HG02981 (cell line): ENCODE results near the gene HBD.
"Not testable (repeated sequence)": the region's sequence is repeated elsewhere in the genome, so short reads cannot be mapped to it uniquely, and the experiment has no call there.

Experiments
- ATAC-seq: cut with Tn5 transposase; IDR thresholded peaks from one replicate; pipeline ENCODE4 v1.9.1; 2021; ENCODE audit warnings: mild to moderate bottlenecking, moderate library complexity; ENCODE audit not compliant: unreplicated experiment

Gene HBD

DNA sequence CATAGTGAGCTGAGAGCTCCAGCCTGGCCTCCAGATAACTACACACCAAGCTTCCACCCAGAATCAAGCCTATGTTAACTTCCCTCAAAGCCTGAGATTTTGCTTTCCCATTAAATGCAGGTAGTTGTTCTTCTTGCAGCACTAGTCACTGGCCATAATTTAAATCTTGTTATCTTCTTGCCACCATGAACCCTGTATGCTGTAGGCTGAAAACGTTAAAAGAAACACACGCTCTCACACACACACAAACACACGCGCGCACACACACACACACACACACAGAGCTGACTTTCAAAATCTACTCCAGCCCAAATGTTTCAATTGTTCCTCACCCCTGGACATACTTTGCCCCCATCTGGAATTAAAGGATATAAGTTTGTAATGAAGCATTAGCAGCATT is 19.2 kb upstream of the HBD start:
- not testable (repeated sequence) for ATAC-seq

DNA sequence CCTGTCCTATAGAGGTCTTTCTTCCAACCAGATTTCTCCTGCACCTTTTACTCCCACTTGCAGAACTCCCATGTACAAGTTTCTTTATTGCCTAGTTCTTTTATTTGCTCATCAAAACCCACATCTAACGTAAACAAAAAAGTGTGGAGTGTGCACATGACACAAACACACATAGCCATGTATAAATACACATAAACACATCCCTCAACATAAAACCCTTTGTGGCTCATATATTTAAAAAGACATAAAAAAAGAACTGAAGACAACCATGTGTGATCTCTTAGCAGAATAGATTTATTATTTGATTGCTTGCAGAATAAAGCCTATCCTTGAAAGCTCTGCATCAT is 18.6 kb upstream of the HBD start:
- no peak for ATAC-seq

DNA sequence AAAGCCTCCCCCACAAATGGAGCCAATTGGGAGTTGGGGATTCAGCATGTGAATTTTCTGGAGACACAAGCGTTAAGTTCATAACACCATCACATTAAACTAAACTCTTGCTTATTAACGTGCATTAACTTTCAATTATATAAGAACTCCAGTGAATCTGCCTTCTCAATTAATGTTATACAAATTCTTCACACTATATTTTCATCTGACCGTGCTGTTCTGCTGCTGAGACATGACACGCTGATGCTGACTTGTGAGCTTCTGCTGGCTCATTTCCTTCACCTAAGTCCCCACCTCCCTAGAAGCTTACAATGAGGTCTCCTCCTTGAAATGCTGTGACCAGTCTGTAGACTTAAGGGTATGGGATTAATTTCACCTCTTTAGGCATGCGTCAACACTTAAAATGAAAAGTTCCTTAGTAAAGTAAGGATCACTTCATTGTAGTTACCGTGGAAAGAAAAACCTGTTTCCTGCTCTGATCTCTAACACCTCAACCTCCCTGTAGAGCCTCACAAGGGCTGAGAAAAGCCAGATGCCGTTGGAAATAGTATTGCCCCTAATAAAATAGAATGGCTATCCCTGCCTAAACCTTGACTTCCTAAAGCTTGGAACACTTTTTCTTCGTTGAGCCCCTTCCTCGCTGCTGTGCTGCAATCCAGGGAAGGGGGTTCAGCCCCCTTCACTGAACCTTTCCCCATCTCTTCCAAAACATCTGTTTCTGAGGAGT is 18.1 kb upstream of the HBD start:
- no peak for ATAC-seq

DNA sequence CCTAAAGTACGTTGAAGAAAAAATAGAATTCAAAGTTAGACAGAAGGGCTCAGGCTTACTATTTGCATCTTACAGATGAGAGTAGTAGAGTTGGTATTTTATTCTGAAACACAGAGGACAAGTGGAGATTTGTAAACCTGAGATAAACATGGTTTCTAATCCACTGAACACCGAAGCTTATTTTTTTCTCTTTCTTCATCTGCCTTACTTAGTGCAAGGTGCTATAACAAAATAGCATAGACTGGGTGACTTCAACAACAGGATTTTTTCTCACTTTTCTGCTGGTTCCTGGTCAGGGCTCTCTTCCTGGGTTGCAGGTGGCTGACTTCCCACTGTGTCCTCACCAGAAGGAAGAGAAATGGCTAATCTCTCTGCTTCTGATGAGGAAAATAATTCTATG is 17.5 kb upstream of the HBD start:
- ATAC-seq = no peak

DNA sequence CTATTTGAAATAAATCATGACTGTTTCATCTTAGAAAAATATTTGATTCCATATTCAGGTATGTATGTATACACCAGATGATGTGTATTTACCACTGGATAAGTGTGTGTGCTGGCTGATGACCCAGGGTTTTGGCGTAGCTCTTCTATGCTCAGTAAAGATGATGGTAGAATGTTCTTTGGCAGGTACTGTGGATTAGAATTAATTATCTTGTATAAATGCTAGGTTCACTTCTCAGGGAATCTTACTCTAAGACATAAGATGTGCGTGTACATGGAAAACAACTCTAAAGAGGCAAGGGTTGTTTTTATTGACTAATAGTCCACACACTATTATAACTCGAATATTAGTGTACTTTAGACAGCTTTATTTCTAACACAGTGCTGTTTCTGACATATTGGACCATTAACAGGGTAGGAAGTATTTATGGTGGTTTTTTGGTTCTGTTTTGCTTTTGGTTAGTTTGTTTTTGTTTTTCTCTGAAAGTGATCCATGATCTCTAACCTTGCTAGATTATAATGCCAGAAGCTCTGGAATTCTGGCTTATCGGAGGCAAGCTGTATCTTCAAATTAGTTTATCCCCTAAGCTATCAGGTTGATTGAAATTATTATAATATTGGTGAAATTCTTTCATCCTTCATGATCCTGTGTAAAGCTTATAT is 16.4 kb upstream of the HBD start:
- ATAC-seq = no peak

DNA sequence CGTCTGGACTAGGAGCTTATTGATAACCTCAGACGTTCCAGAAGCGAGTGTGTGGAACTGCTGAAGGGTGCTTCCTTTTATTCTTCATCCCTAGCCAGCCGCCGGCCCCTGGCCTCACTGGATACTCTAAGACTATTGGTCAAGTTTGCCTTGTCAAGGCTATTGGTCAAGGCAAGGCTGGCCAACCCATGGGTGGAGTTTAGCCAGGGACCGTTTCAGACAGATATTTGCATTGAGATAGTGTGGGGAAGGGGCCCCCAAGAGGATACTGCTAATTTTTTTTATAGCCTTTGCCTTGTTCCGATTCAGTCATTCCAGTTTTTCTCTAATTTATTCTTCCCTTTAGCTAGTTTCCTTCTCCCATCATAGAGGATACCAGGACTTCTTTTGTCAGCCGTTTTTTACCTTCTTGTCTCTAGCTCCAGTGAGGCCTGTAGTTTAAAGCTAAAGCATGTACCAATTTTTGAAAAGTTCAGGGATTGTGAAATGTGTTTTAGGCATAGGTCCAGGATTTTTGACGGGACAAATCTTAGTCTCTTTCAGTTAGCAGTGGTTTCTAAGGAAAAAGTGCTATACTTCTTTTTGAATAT is 15.6 kb upstream of the HBD start, which contains the start of gene HBG1:
TSS of gene HBG1 (minus strand) at position 51 of the 590 bp plus-strand sequence. CDS start 53 bp downstream, outside the sequence.
- ATAC-seq = not testable (repeated sequence)

DNA sequence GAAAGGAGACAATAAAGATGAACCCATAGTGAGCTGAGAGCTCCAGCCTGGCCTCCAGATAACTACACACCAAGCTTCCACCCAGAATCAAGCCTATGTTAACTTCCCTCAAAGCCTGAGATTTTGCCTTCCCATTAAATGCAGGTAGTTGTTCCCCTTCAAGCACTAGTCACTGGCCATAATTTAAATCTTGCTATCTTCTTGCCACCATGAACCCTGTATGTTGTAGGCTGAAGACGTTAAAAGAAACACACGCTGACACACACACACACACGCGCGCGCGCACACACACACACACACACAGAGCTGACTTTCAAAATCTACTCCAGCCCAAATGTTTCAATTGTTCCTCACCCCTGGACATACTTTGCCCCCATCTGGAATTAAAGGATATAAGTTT is 14.2 kb upstream of the HBD start:
- not testable (repeated sequence) for ATAC-seq

DNA sequence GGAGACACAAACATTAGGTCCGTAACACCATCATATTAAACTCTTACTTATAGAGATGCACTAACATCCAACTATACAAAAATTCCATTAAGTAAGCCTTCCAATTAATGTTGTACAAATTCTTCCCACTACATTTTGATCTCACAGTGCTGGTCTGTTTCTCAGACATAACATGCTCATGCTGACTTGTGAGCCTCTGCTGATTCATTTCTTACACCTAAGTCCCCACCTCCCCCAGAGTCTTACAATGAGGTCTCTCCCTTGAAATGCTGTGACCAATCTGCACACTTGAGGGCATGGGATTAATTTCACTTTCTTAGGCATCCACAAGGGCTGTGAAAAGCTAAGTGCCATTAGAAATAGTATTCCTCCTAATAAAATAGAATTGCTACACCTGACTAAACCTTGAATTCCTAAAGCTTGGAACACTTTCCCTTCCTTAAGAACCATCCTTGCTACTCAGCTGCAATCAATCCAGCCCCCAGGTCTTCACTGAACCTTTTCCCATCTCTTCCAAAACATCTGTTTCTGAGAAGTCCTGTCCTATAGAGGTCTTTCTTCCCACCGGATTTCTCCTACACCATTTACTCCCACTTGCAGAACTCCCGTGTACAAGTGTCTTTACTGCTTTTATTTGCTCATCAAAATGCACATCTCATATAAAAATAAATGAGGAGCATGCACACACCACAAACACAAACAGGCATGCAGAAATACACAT is 13.3 kb upstream of the HBD start:
- no peak for ATAC-seq

DNA sequence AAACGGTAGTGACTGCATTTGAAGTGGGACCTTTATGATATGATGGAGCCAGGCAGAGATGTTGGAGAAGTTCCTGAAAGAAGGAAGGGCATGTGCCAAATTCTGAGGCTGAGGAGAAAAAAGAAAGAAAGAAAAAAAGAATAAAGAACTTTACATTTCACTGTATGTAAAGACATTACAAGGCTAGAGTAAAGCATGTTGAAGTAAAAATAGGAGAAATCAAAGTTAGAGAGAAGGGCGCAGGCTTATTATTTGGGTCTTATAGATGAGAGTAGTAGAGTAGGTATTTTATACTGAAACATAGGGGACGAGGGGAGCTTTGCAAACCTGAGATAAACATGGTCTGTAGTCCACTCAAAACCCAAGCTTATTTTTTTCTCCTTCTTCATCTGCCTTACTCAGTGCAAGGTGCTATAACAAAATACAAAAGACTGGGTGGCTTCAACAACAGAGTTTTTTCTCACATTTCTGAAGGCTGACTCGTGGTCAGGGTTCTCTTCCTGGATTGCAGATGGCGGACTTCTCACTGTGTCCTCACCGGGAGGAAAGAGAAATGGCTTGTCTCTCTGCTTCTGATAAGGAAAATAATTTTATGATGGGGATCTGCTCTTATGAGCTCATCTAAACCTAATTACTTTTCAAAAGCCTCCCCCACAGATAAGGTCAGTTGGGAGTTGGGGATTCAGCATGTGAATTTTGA is 12.6 kb upstream of the HBD start:
- no peak for ATAC-seq

DNA sequence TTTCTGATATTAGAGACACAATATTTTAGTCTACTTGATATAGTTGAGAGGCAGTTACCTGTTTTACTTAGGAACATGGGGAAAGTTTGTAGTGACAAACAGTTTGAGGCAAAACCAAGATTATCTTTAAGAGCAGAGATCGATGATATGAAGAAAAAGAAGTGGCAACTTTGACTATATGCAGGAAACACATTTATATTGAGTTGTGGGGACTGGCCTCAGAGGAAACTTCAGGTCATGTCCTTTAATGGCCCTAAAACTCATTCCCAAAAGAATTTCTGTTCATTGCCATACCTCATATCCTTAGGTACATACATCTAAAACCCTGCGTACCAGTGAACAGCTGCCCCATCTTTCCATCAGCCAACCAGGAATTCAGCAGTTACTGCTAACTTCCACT is 10.9 kb upstream of the HBD start:
- no peak for ATAC-seq

DNA sequence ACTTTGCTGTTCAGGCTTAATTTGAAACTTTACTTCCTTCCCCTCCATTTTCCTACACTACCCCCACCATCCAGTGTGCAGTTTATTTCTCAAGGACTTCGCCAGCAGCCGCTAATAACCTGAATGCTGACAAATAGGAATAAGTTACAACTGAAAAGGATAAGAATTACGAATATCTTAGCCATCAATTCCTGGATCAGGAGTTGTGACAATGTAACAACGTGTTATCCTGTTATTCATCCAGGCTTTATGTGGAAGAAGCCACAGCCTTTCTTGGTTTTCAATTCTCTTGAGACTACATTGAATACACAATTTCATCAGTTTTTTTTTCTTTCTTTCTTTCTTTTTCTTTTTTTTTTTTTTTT is 9.5 kb upstream of the HBD start:
- no peak for ATAC-seq

DNA sequence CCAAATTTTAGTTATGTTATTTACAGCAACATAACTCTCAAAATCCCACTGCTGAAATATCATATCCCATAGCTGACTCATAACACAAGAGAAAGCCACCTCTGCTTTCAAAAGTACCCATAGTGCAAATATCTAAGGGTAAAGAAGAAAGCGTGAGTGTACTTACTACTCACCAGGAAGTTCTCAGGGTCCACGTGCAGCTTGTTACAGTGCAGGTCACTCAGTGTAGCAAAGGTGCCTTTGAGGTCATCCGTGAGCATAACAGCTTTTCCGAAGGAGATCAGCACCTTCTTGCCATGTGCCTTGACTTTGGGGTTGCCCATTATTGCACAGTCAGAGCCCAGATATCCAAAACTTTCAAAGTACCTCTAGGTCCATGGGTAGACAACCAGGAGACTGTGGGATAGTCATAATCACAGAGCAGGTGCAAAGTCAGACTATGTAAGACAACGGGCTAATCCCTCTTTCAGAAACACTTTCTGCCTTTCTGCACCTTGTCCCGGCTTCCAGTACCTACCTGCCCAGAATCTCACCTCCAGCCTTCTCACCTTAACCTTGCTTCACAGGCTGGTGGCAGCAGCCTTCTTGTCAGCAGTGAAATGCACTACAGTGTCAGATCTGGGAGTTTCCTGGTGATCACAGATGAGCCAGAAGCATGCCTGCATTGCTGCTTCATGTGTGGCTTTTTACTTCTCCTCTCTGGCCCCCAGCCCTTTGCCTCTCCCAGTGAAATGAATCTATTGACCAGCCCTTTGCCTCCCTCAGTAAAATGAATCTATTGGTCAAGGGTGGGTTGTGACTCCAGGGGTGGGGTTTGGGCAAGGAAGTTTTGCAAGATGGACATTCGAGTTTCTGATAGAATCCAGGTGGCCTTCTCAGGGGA is 8.9 kb upstream of the HBD start:
- ATAC-seq = peak; percentile 56

DNA sequence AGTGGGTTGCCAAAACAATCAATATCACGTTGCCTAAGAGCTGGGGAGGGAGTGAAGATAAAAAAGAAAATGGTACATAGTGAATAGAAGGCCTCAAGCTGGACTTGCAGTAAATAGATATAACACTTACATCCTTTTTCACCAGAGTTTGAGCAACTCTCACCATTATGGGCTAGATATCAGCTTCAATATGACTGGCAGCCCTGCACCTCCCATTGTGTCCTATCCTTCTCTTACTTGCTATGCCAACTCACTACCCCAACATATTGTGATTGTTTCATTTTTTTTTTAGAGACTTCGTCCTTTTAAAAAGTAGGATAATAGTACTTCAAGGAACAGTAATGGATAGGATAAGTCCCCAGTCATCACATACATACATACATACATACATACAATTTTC is 7.9 kb upstream of the HBD start:
- no peak for ATAC-seq

DNA sequence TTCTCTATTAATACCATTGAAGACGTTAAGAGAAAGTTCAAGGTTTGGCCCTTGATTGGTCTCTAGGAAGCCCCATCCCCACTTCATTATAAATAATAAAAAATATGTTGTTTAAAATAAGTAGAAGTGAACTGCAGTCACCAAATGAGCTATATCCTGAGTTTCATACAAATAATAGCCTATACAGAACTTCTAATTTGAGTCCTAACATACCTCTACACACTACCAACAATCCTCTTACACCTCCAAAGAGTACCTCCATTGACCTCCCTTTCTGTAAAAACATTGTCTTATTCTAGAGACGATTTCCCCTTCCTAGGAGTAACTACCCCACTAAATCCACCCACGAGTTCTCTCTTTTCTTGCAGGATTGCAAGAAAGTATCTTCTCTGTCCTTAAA is 7.2 kb upstream of the HBD start:
- no peak for ATAC-seq

DNA sequence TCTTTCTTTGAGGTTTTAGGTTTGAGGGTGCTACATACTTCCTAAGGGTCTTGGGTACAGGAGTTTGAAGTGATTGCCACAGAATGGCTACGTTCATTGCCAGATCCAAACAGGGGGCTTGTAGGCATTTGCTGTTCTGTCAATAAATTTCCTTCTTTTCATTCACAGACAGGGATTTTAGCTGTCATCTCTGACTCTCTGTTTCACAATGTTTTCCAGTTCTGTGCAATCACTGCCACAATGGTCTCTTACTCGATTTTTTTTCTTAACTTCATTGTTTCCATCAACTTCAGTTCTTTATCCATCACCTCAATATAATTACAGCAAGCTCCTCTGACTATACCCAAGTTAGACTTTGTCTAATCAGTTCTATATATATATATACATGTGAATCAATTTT is 6.2 kb upstream of the HBD start:
- ATAC-seq = no peak

DNA sequence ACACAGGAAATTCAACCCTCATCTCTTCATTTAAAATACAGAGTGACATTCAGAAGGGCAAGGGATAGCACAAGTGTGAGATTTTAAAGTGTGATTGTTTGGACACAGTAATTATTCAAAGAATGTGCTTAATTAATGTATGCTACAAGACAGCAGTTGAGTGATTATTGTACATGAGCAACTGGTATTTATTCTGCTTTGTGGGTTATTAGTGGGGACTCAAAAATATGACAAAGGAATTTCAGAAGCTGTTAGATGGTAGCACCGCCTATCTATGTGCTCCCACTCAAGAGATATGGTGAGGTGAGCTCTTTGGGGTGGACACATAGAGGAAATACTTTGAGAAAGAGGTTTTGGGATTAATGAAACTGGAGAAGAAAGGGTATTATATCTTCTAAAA is 5.8 kb upstream of the HBD start:
- ATAC-seq = no peak

DNA sequence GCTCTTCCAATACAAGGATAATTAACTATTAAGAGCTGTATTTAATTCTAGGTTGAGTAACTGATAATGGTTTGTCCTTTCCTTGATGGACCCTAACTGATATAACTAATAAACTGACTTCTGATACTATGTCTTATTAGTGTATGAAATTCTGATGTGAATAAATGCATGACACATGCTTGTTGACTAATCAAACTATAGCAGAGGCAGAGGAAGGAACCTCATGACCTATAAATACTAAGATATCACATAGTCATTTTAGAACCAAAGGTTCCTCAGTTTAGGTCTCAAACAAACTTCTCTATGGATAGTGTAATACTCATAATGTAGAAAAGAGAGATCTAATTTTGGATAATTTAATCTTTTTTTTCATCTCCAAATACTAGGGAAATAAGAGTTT is 4.8 kb upstream of the HBD start:
- ATAC-seq = no peak

DNA sequence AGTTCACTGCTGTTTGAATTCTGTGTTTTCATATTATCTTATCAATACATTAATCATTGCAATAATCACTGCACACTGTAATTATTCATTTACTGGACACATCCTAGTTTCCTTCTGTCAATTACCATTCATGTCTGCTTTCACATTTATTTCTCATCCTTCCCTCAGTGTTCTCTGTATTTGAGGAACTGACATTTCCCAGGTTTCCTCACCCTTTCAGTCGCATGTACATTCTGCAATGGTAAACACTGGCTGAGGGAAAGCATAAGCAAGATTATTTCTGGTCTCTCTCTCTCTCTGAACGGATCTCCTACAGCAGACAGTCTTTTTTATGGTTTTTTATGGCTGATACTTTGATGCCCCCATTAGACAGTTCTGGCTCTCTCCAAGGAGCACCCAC is 4.2 kb upstream of the HBD start:
- ATAC-seq = no peak

DNA sequence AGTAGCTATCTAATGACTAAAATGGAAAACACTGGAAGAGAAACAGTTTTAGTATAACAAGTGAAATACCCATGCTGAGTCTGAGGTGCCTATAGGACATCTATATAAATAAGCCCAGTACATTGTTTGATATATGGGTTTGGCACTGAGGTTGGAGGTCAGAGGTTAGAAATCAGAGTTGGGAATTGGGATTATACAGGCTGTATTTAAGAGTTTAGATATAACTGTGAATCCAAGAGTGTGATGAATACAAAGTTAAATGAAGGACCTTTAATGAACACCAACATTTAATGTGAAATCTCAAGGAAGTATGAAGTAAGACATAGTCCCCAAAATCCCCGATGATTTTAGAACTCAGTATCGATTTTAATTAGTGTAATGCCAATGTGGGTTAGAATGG is 3.1 kb upstream of the HBD start:
- ATAC-seq = no peak

DNA sequence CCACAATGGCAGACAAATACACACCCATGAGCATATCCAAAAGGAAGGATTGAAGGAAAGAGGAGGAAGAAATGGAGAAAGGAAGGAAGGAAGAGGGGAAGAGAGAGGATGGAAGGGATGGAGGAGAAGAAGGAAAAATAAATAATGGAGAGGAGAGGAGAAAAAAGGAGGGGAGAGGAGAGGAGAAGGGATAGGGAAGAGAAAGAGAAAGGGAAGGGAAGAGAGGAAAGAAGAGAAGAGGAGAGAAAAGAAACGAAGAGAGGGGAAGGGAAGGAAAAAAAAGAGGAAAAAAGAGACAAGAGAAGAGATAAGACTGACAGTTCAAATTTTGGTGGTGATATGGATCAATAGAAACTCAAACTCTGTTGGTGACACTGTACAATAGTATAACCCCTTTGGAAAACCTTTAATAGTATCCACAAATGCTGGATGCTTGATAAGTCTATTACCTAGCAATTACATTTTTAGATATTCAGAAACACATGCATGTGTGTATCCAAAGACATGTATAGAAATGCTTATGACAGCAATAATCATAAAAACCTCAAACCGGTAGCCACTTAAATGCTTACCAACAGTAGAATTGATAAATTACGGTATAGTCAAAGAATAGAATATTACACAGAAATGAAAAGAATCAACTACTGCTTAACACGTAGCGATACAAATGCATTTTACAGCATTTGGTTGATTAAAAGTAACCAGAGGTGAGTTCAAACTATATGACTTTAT is 1.2 kb upstream of the HBD start:
- no peak for ATAC-seq
